ENCODE measurements around the gene FKBP9. TPM values are rescaled to one million over a fixed set of nuclear protein-coding genes. Genes with fewer than 3 reads are reported as not detected.
"Not testable (repeated sequence)": the region's sequence is repeated elsewhere in the genome, so short reads cannot be mapped to it uniquely, and the experiment has no call there.

The FKBP9 gene
- total and polyA plus RNA-seq, 7 donors, result 10.6 to 42.6 (median 23.2) TPM

DNA sequence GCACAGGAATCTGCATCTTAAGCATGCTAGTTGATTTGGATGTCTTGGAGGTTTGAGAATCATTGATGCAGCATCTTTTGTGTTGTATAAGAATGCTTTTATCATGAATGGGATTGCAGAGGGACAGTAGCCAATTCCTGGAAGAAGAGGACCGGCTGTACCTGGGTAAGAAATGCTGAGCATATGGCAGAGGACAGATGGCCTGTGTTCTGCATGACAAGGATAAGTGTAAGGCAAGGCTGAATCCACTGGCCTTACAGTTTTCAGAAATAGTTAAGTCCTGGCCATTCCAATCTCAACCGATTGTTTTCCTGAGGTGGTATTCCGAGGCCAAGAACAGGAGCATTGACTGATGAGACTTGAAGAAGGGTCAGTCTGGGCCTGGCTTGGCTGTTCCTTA, 41.2 kb upstream of the FKBP9 start:
- no peaks in the 10 kb centered on the region for H3K9me3 ChIP-seq
- intact Hi-C loops (cut with DNase I), result no loop called here
- 86 to 92% (median 90%) methylated on average over 3 of the region's 3 CpGs for WGBS, 3 donors
- H3K4me3 ChIP-seq, result no peak overlapping the region
- H3K4me1 ChIP-seq, result no peaks in the 10 kb centered on the region
- ATAC-seq (no peak), DNase-seq (no peak)
- TF ChIP-seq, protein P1, sequence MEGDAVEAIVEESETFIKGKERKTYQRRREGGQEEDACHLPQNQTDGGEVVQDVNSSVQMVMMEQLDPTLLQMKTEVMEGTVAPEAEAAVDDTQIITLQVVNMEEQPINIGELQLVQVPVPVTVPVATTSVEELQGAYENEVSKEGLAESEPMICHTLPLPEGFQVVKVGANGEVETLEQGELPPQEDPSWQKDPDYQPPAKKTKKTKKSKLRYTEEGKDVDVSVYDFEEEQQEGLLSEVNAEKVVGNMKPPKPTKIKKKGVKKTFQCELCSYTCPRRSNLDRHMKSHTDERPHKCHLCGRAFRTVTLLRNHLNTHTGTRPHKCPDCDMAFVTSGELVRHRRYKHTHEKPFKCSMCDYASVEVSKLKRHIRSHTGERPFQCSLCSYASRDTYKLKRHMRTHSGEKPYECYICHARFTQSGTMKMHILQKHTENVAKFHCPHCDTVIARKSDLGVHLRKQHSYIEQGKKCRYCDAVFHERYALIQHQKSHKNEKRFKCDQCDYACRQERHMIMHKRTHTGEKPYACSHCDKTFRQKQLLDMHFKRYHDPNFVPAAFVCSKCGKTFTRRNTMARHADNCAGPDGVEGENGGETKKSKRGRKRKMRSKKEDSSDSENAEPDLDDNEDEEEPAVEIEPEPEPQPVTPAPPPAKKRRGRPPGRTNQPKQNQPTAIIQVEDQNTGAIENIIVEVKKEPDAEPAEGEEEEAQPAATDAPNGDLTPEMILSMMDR (IDR thresholded peaks at IDR 0.05), result no peak
- H3K27ac ChIP-seq, result no peak overlapping the region
- H3K36me3 ChIP-seq (ENCODE audit: insufficient read depth in 1 of 2, low read depth in 1 of 2), result peaks cover 9 to 70% of the 10 kb centered on the region in 2 donors
- no peaks in the 10 kb centered on the region for H3K27me3 ChIP-seq (ENCODE audit: insufficient read depth in 3 of 3, low read length in 2 of 3)

GRCh38 chr7:32916994-32917393, 40.2 kb upstream of the FKBP9 start:
- H3K27me3 ChIP-seq (ENCODE audit: insufficient read depth in 3 of 3, low read length in 2 of 3); ATAC-seq; DNase-seq; H3K9me3 ChIP-seq; intact Hi-C loops (cut with DNase I); H3K4me1 ChIP-seq; H3K4me3 ChIP-seq; H3K27ac ChIP-seq: not testable (repeated sequence)
- 78 to 87% (median 86%) methylated on average over 3 to 6 of the region's 7 CpGs for WGBS, 3 donors
- peaks cover 9 to 80% of the 10 kb centered on the region in 2 donors for H3K36me3 ChIP-seq (ENCODE audit: insufficient read depth in 1 of 2, low read depth in 1 of 2)

DNA sequence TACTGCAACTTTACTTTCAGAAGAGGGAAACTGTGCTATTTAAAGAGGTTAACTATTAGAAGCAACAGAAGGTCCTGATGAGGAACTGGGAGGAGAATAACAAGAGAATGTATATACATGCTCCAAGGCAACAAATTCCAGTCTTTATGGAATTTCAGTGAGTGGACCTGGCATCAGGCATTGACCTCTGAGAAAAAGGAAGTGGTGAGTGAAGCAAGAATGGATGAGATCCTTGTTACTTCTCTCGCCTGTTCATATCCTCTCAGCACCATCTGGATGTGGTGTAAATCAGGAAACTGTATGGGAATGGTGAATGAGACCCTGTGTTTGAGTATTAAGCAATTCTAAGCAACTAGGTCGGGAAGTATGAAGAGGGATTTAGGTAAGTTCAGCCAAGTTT, 35.3 kb upstream of the FKBP9 start:
- TF ChIP-seq, protein P1 (IDR thresholded peaks at IDR 0.05), result no peak
- intact Hi-C loops (cut with DNase I), result no loop called here
- Histone ChIP-seq H3K36me3 (ENCODE audit: insufficient read depth in 1 of 2, low read depth in 1 of 2) (peaks cover 7 to 86% of the 10 kb centered on the region in 2 donors), H3K4me1 (no peaks in the 10 kb centered on the region), H3K27ac (no peak overlapping the region), H3K4me3 (no peak overlapping the region), H3K27me3 (ENCODE audit: insufficient read depth in 3 of 3, low read length in 2 of 3) (no peaks in the 10 kb centered on the region), H3K9me3 (no peaks in the 10 kb centered on the region)
- no peak for DNase-seq
- no peak for ATAC-seq
- 85 to 88% (median 86%) methylated on average over 2 of the region's 2 CpGs for WGBS, 3 donors

GRCh38 chr7:32928785-32929298, 28.4 kb upstream of the FKBP9 start:
- Histone ChIP-seq H3K27ac (no peak overlapping the region), H3K36me3 (ENCODE audit: insufficient read depth in 1 of 2, low read depth in 1 of 2) (peaks cover 0 to 86% of the 10 kb centered on the region in 2 donors), H3K4me1 (no peaks in the 10 kb centered on the region), H3K4me3 (no peak overlapping the region), H3K9me3 (no peaks in the 10 kb centered on the region), H3K27me3 (ENCODE audit: insufficient read depth in 3 of 3, low read length in 2 of 3) (no peaks in the 10 kb centered on the region)
- ATAC-seq (no peak), DNase-seq (no peak)
- 91 to 96% (median 93%) methylated on average over 2 of the region's 2 CpGs for WGBS, 3 donors
- intact Hi-C loops (cut with DNase I), result no loop called here
- TF ChIP-seq, protein P1 (IDR thresholded peaks at IDR 0.05), result no peak

DNA sequence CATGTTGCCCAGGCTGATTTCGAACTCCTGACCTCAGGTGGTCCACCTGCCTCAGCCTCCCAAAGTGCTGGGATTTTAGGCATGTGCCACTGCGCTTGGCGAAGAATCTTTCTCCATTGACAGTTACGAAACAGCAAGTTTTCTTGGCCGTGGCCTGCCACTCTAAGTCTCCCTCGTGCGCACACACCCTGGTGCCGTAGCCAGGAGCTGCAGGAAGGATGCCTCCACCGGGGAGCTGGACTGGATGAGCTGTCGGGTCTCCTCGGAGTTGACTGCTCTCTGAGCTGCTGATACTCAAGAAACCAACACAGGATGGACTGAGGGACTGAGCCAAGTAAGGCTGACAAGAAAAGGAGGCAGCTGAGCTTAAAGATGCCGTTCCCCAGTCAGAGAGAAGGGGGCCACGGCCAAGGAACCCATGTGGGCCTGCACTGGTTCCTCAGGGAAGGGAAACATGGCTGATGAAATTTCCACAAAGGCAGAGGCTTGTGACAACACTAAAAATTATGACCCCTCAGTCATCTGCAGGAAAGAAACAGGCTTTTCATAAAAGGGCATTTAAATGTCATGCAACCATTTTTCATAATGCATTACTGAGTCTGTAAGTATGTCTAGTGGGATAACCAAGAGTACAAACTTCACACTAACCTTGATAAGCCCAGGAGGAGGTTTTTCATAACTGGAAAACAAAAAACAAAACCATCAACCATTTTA, 27.7 kb upstream of the FKBP9 start:
- Histone ChIP-seq H3K9me3 (no peaks in the 10 kb centered on the region), H3K27me3 (ENCODE audit: insufficient read depth in 3 of 3, low read length in 2 of 3) (no peaks in the 10 kb centered on the region), H3K4me3 (no peak overlapping the region), H3K4me1 (no peaks in the 10 kb centered on the region), H3K36me3 (ENCODE audit: insufficient read depth in 1 of 2, low read depth in 1 of 2) (peaks cover 0 to 78% of the 10 kb centered on the region in 2 donors), H3K27ac (no peak overlapping the region)
- 79 to 88% (median 80%) methylated on average over 13 of the region's 13 CpGs for WGBS, 3 donors
- DNase-seq (peak in 1 of 2 donors; percentile 61), ATAC-seq (no peak)
- TF ChIP-seq, protein P1 (IDR thresholded peaks at IDR 0.05), result no peak
- intact Hi-C loops (cut with DNase I), result no loop called here
